ENCODE results near the gene DUSP23. TPM values are rescaled to one million over a fixed set of nuclear protein-coding genes. Genes with fewer than 3 reads are reported as not detected.
A peak's percentile ranks its signal among the peaks of the same experiment; 100 is the strongest.

Gene DUSP23
- total RNA-seq, 1 experiment from 2014 or later = 38.4 TPM

DNA sequence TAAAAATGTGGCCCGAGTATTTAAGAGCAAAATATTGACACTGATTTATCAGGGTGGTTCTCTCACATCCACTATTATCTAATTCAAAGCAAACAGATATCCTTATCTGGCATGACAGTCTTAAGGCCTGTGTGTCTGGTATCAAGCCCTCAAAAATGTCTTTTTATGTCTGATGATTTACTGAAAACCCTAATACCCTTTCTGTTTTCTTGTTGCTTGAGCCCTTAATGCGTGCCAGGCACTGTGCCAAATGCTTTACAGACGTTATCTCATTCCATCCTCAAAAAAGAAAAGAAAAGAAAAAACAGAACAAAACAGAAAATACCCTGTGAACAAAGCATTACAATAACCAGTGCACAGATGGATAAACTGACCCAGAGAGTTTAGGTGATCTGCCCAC is 5.7 kb downstream of the DUSP23 start:
- no peak for DNase-seq (ENCODE audit: low read depth)

- DNase-seq (ENCODE audit: low read depth) = no peak
Measured at GRCh38 chr1:159786966-159787365, 6.2 kb downstream of the DUSP23 start.

- DNase-seq (ENCODE audit: low read depth) = peak; percentile 33
Measured at GRCh38 chr1:159790237-159790917, 9.6 kb downstream of the DUSP23 start.

DNA sequence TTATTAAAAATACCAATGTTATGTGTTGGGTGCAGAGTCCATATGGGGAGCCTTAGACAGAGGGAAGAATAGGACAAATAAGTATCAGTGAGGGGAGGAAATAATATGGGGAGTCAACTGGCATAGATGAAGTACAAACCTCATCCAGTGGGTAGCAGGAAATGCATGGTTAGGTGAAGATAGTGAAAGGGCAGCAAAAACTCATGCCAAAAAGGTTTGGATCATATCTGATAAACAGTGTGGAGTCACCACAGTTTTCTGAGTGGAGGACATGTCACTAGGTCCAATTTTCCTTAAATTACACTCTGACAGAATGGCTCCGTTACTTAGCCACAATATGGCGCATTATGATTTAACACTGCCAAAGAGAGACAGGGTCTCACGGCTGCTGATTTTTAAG is 10.3 kb downstream of the DUSP23 start:
- no peak for DNase-seq (ENCODE audit: low read depth)

DNA sequence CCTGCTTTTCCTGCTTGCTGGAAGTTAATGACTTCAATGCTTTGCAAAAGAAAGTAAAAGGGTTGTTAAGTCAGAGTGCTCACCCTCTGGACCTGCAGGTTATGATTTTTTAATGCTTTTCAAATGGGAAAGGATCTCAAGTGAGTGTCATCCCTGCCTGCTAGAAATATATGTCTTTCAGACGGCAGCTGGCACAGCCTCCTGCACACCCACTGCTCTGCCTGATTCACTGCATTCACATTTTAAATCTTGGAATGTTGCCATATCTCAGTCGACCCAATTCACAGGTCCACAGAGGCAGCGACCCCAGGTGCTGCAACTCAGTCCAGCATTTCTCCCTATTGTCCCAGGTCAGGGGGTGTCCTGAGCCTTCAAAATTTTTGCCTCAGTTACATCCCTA is 10.7 kb downstream of the DUSP23 start:
- no peak for DNase-seq (ENCODE audit: low read depth)

- DNase-seq (ENCODE audit: low read depth) = no peak
Measured at GRCh38 chr1:159795534-159795933, 14.8 kb downstream of the DUSP23 start.

DNA sequence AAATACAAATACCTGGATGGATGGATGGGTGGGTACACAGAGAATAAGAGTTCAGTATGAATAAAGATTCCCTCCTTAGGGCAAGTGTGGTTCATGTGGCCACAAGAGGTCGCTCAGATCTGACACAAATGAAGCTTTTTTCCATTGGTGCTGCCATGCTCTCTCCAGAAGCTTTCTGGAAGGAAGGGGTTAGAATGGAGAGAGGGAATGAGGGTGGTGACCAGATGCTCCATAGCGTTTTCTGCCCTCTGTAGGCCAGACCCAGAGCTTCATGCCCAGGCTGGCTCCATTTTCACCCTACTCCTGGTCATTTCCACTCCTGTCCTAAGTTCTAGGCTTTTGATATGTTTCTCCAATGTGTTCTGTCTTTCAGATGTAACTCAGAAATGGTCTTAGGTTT is 18.1 kb downstream of the DUSP23 start:
- DNase-seq (ENCODE audit: low read depth) = peak; percentile 87

DNA sequence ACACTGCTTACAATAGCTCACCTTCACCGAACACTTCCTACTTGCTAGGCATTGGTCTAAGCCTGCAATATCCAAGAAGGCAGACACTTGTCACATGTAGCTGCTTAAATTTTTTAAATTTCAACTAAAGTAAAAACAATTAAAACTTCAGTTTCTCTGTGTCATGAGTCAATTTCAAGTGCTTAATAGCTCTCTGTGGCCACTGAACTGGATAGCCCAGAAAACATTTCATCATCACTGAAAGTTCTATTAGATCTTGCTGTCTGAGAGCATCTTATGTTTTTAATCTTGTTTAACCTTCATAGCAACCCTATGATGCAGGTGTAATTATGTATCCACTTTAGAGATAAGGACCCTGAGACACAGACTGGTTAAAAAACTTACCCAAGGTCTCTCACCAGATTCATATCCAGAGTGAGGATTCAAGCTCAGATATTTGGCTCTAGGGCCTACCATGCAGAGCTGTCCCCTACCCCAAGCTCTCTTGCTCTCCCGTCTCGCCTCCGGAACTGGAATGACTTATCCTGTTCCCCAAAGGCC is 18.8 kb downstream of the DUSP23 start:
- DNase-seq (ENCODE audit: low read depth) = no peak

DNA sequence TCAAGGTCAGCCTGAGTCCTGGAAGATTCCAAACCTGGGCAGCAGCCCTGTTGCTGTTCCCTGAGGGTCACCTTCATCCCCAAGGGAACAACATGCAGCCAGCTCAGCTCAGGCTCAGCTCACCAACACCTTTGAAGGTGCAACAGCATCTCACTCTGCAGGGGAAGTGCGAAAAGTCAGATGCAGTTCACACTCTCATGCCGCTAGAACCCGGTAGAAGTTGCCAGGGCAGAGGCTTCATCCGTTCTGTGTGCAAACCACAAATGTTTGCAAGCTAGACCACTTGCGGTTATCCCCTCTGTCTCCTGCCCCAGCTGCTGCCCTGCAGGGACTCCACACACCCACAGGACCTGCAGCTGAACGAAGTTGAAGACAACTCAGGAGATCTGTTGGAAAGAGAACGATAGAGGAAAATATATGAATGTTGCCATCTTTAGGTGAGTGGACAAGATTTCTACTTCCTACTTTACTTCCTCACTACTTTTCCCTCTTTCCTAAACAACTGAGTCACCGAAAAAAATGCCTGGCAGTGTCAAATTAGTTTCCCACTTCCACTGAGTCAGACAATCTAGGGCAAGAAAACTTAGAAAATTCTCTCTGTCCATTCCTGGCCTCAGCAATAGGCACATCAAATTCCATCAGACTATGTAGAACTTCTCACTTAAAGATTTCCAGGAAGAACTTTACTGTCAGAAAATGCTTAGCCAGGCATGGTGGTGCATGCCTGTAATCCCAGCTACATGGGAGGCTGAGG is 19.6 kb downstream of the DUSP23 start:
- no peak for DNase-seq (ENCODE audit: low read depth)

DNA sequence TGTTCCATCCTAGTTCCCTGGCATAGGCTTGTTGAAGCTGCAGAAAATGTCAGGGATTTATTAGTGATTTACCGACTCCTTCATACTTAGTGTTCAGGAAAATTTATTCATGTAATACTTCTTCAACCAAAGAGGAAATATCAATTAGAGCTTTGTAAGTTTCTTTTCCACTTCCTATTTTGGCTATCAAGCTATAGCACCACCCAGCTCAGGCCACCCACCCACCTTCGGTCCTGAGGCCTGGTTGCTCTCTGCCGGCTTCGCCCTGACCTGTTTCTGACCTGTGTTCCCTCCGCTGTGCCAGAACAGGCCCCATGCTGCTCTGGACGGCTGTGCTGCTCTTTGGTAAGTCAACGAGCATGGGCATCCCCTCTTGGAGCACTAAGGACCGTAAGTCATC is 21.3 kb downstream of the DUSP23 start, which contains the start of gene FCRL6:
Gene FCRL6 (plus strand): TSS at position 250 of the 400 bp plus-strand sequence. CDS start 65 bp downstream, at position 315.
- no peak for DNase-seq (ENCODE audit: low read depth)

DNA sequence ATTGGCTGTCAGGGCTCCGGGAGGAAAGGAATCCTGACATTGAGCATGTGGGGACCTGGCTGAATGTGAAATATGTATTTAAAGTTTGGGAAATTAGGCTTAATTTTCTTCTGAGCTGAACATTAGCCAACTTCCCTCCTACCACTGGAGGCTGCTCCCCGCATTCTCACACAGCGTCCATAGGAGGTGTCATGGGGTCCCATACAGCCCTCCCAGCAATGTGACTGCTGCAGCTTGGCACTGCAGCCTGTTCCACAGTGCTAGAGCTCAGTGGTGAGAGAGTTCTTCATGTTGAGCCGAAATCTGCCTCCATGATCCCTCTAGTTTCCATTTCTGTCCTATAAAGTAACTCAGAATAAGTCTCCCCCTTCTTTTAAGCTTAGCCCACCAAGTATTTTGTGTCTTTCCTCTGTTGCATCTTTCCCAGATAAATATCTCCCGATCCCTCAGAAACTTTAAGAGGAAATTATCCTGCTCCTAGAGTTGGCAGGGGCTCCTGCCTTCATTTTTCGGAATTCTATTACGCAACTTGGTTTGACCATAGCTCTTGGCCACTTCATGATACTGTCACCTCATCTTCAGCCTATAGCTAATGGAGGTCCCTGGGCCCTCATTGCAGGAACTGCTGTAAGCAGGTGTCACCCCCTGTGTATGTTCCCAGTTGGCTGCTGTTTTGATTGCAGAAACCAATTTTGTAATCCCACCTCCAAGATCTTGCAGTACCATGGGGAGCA is 23.4 kb downstream of the DUSP23 start:
- DNase-seq (ENCODE audit: low read depth) = no peak

GRCh38 chr1:159804924-159805323 is 24.2 kb downstream of the DUSP23 start:
- peak; percentile 29 for DNase-seq (ENCODE audit: low read depth)

- no peak for DNase-seq (ENCODE audit: low read depth)
Measured at GRCh38 chr1:159815926-159816325, 35.2 kb downstream of the DUSP23 start.

GRCh38 chr1:159817276-159818041 is 36.7 kb downstream of the DUSP23 start:
- no peak for DNase-seq (ENCODE audit: low read depth)

- peak; percentile 37 for DNase-seq (ENCODE audit: low read depth)
Measured at GRCh38 chr1:159821171-159821867, 40.6 kb downstream of the DUSP23 start.

GRCh38 chr1:159823406-159823805 is 42.6 kb downstream of the DUSP23 start:
- DNase-seq (ENCODE audit: low read depth) = no peak

- no peak for DNase-seq (ENCODE audit: low read depth)
Measured at GRCh38 chr1:159825564-159825963, 44.8 kb downstream of the DUSP23 start.

GRCh38 chr1:159826441-159827101 is 45.8 kb downstream of the DUSP23 start, which contains the start of gene SLAMF8:
Gene SLAMF8, plus strand, starts transcription at chr1:159826873. Its CDS starts 26 bp downstream, at chr1:159826899.
- no peak for DNase-seq (ENCODE audit: low read depth)

DNA sequence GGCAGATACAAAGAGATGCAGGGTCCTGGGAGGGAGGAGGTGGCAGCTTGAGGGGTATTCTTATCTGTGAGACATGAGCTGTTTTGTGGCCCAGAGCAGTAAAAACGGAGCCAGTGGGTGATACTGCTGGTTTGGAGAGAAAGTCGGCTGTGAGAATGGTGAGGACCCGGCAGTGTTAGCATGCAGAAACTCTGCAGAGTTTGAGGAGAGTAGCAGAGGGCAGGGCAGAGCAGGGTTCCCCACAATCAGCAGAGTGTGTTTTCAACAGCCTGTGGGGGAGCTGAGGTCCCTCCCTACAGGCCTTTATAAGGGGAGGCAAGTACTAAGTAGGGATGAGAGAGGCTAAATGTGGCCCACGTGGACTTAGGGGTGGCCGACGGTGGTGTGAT is 46.3 kb downstream of the DUSP23 start:
- DNase-seq (ENCODE audit: low read depth) = no peak

- DNase-seq (ENCODE audit: low read depth) = no peak
Measured at GRCh38 chr1:159827549-159827948, 46.8 kb downstream of the DUSP23 start.
